Right cardiac atrium (tissue), 5 donors: ENCODE data around the gene ITPRID1. TPM values are rescaled to one million over a fixed set of nuclear protein-coding genes. Genes with fewer than 3 reads are reported as not detected.
"Not testable (repeated sequence)": the region's sequence is repeated elsewhere in the genome, so short reads cannot be mapped to it uniquely, and the experiment has no call there.

Experiments used
- ATAC-seq, 2 donors: fragments of 200-7000 bp; cut with Tn5 transposase; one replicate each; pipeline versions ENCODE4 v1.8.0 to v1.9.1; 2020; ENCODE audit warnings: moderate library complexity in 2 of 2, mild to moderate bottlenecking in 1 of 2
- DNase-seq, 3 donors: peaks; one replicate each; pipeline ENCODE4 v3.0.0-alpha.2; 2020
- H3K27ac ChIP-seq: one replicate; pipeline ENCODE4 v1.5.1; 2013; ENCODE audit warnings: mild to moderate bottlenecking, low read length, control low read depth, moderate library complexity
- H3K27me3 ChIP-seq: one replicate; pipeline ENCODE4 v1.6.1; 2013; ENCODE audit not compliant: control insufficient read depth, insufficient read depth
- H3K4me1 ChIP-seq: one replicate; pipeline ENCODE4 v1.6.1; 2013; ENCODE audit warnings: low read length; ENCODE audit not compliant: control insufficient read depth, insufficient read depth
- H3K4me3 ChIP-seq: one replicate; pipeline ENCODE4 v1.5.1; 2013; ENCODE audit warnings: low read length, control low read depth
- H3K9me3 ChIP-seq: one replicate; pipeline ENCODE4 v1.6.1; 2013; ENCODE audit warnings: low read length; ENCODE audit not compliant: control insufficient read depth
- WGBS: extraction: QIAGEN DNeasy Blood & Tissue Kit; methylation state at CpG from one replicate; pipeline ENCODE4 v1.1.7; 2013; 5-methylcytosine and 5-hydroxymethylcytosine counted together
- intact Hi-C, 4 donors: fragments of 100-400 bp; cut with DNase I; formaldehyde crosslinking; loops; one replicate each; pipeline versions ENCODE4 v1.11.0 to v1.14.0; 2022 to 2023
- long read RNA-seq, 4 donors: library from polyadenylated mRNA; unstranded; transcript quantifications; one replicate each; pipeline ENCODE4 v2.0.0, GENCODE V29; 2020 to 2021
- polyA plus RNA-seq: library from polyadenylated mRNA; stranded (reverse); fragments of 200-250 nt; gene quantifications from one replicate; pipeline ENCODE4 v1.2.3, GENCODE V29; 2013
- total RNA-seq, 4 donors: library from RNA; stranded (reverse); fragmentation: NEBNext Ultra II Directional; extraction: Animal tissue kit (Norgen Biotek cat#: 25700); gene quantifications; one replicate each; pipeline ENCODE4 v1.2.1, GENCODE V29; 2021
- donor health status: healthy with polysubstance abuse.
- donor health status: DM: no; HTN: yes; CAD: no.
- donor health status: DM: no; HTN: no; CAD: no.
- donor health status: DM: no; HTN: yes; CAD: no; lungs with severe emphysema.
- donor health status: DM: yes; HTN: yes; CAD: no.

Gene ITPRID1
- not detected for total RNA-seq
- not detected for polyA plus RNA-seq
- long read RNA-seq, donor 1, partial matches to known transcripts = 0 of 1 reads
- long read RNA-seq, donor 1, other reads (novel, unspliced or antisense) = 1 of 1 reads
- long read RNA-seq, donor 2 = 0 reads
- long read RNA-seq, donor 3 = 0 reads
- long read RNA-seq, donor 4 = 0 reads

GRCh38 chr7:31513790-31514189, at the start of gene ITPRID1:
Gene ITPRID1 (plus strand): TSS chr7:31514090. CDS start chr7:31553025, 38,935 bp downstream.
- no peak for ATAC-seq
- WGBS = 65% methylated on average over 4 of the region's 4 CpGs
- intact Hi-C loops = no loop called here

GRCh38 chr7:31464601-31465000, 49.3 kb upstream of the ITPRID1 start:
- 61% methylated on average over 1 of the region's 1 CpG for WGBS
- intact Hi-C loops = no loop called here
- DNase-seq = no peak
- no peaks in the 10 kb centered on the region for H3K27me3 ChIP-seq
- ATAC-seq = no peak
- H3K9me3 ChIP-seq = no peaks in the 10 kb centered on the region
- H3K4me3 ChIP-seq = no peak overlapping the region
- no peak overlapping the region for H3K27ac ChIP-seq
- no peaks in the 10 kb centered on the region for H3K4me1 ChIP-seq

More at GRCh38 chr7:31513790-31514189, at the start of gene ITPRID1:
- no peaks in the 10 kb centered on the region for H3K9me3 ChIP-seq
- H3K4me1 ChIP-seq = no peaks in the 10 kb centered on the region
- H3K27ac ChIP-seq = no peak within 1 kb of the TSS
- H3K27me3 ChIP-seq = no peaks in the 10 kb centered on the region
- DNase-seq = no peak
- no peak within 1 kb of the TSS for H3K4me3 ChIP-seq

GRCh38 chr7:31465285-31465684, 48.6 kb upstream of the ITPRID1 start:
- no peak for DNase-seq
- no peak for ATAC-seq
- no peaks in the 10 kb centered on the region for H3K9me3 ChIP-seq
- no peaks in the 10 kb centered on the region for H3K4me1 ChIP-seq
- no peaks in the 10 kb centered on the region for H3K27me3 ChIP-seq
- intact Hi-C loops = no loop called here
- WGBS = 65% methylated on average over 3 of the region's 3 CpGs
- H3K27ac ChIP-seq = no peak overlapping the region
- no peak overlapping the region for H3K4me3 ChIP-seq

- intact Hi-C loops = no loop called here
- no peaks in the 10 kb centered on the region for H3K27me3 ChIP-seq
- H3K27ac ChIP-seq = no peak overlapping the region
- H3K4me3 ChIP-seq = no peak overlapping the region
- DNase-seq (no peak), ATAC-seq (no peak)
- H3K4me1 ChIP-seq = no peaks in the 10 kb centered on the region
- WGBS = 29% methylated on average over 1 of the region's 1 CpG
- H3K9me3 ChIP-seq = no peaks in the 10 kb centered on the region
Measured at GRCh38 chr7:31466036-31466435, 47.9 kb upstream of the ITPRID1 start.

- intact Hi-C loops, H3K4me3 ChIP-seq, H3K9me3 ChIP-seq, H3K27ac ChIP-seq, H3K4me1 ChIP-seq, ATAC-seq, H3K27me3 ChIP-seq, DNase-seq: not testable (repeated sequence)
- WGBS = 63% methylated on average over 8 of the region's 8 CpGs
Measured at GRCh38 chr7:31470883-31471282, 43.0 kb upstream of the ITPRID1 start.

- H3K4me1 ChIP-seq = no peaks in the 10 kb centered on the region
- intact Hi-C loops = no loop called here
Measured at GRCh38 chr7:31475368-31475767, 38.5 kb upstream of the ITPRID1 start.

GRCh38 chr7:31476073-31476745, 37.7 kb upstream of the ITPRID1 start:
- DNase-seq (no peak), ATAC-seq (no peak)
- Histone ChIP-seq H3K4me3 (no peak overlapping the region), H3K27me3 (no peaks in the 10 kb centered on the region), H3K27ac (no peak overlapping the region), H3K4me1 (no peaks in the 10 kb centered on the region), H3K9me3 (no peaks in the 10 kb centered on the region)
- intact Hi-C loops = no loop called here
- WGBS = 76% methylated on average over 7 of the region's 7 CpGs

More at GRCh38 chr7:31475368-31475767, 38.5 kb upstream of the ITPRID1 start:
- Histone ChIP-seq H3K27ac (no peak overlapping the region), H3K27me3 (no peaks in the 10 kb centered on the region), H3K9me3 (no peaks in the 10 kb centered on the region), H3K4me3 (no peak overlapping the region)
- ATAC-seq (no peak), DNase-seq (no peak)
- WGBS = 68% methylated on average over 1 of the region's 1 CpG

GRCh38 chr7:31476941-31477677, 36.8 kb upstream of the ITPRID1 start:
- no peak for ATAC-seq
- H3K4me3 ChIP-seq = no peak overlapping the region
- no peaks in the 10 kb centered on the region for H3K27me3 ChIP-seq
- WGBS = 81% methylated on average over 11 of the region's 11 CpGs
- no peaks in the 10 kb centered on the region for H3K9me3 ChIP-seq
- no peaks in the 10 kb centered on the region for H3K4me1 ChIP-seq
- H3K27ac ChIP-seq = no peak overlapping the region
- no peak for DNase-seq
- intact Hi-C loops = no loop called here

- no peaks in the 10 kb centered on the region for H3K27me3 ChIP-seq
- WGBS = 49% methylated on average over 3 of the region's 3 CpGs
- ATAC-seq = no peak
- no peaks in the 10 kb centered on the region for H3K4me1 ChIP-seq
- intact Hi-C loops = no loop called here
- H3K9me3 ChIP-seq = no peaks in the 10 kb centered on the region
- DNase-seq = no peak
- H3K27ac ChIP-seq = no peak overlapping the region
- H3K4me3 ChIP-seq = no peak overlapping the region
Measured at GRCh38 chr7:31478018-31478417, 35.9 kb upstream of the ITPRID1 start.

GRCh38 chr7:31478721-31479120, 35.2 kb upstream of the ITPRID1 start:
- Histone ChIP-seq H3K4me1 (no peaks in the 10 kb centered on the region), H3K9me3 (no peaks in the 10 kb centered on the region), H3K4me3 (no peak overlapping the region), H3K27me3 (no peaks in the 10 kb centered on the region), H3K27ac (no peak overlapping the region)
- ATAC-seq (peak in 1 of 2 donors; percentile 31), DNase-seq (no peak)
- 27% methylated on average over 6 of the region's 6 CpGs for WGBS
- intact Hi-C loops = no loop called here

- 42% methylated on average over 6 of the region's 6 CpGs for WGBS
- DNase-seq (no peak), ATAC-seq (no peak)
- Histone ChIP-seq H3K9me3 (no peaks in the 10 kb centered on the region), H3K27ac (no peak overlapping the region), H3K27me3 (no peaks in the 10 kb centered on the region), H3K4me3 (no peak overlapping the region), H3K4me1 (no peaks in the 10 kb centered on the region)
- intact Hi-C loops = no loop called here
Measured at GRCh38 chr7:31487071-31487470, 26.8 kb upstream of the ITPRID1 start.
